H9 (cell line): ENCODE data around the gene PRKCZ. TPM values are rescaled to one million over a fixed set of nuclear protein-coding genes. Genes with fewer than 3 reads are reported as not detected.

Experiments used
- DNase-seq: peaks from one replicate; pipeline ENCODE4 v3.0.0-alpha.2; 2017
- H2AFZ ChIP-seq: one replicate; pipeline ENCODE4 v1.6.1; 2013; ENCODE audit warnings: mild to moderate bottlenecking, low read length, control low read depth, moderate library complexity
- H2AK5ac ChIP-seq: 2 replicates; pipeline ENCODE4 v1.6.1; 2013; ENCODE audit warnings: low read length, control low read depth, mixed read lengths; ENCODE audit not compliant: insufficient read length
- H2BK120ac ChIP-seq: one replicate; pipeline ENCODE4 v1.6.1; 2013; ENCODE audit warnings: low read depth, mild to moderate bottlenecking, low read length, control low read depth, inconsistent platforms; ENCODE audit not compliant: poor library complexity, severe bottlenecking
- H2BK12ac ChIP-seq: 2 replicates; pipeline ENCODE4 v1.6.1; 2013; ENCODE audit warnings: low read length, control low read depth, mixed read lengths, low read depth; ENCODE audit not compliant: insufficient read length
- H2BK15ac ChIP-seq: 2 replicates; pipeline ENCODE4 v1.6.1; 2013; ENCODE audit warnings: low read depth, low read length, control low read depth
- H2BK20ac ChIP-seq: one replicate; pipeline ENCODE4 v1.6.1; 2013; ENCODE audit warnings: low read depth, mild to moderate bottlenecking, low read length, control low read depth, inconsistent platforms; ENCODE audit not compliant: poor library complexity, severe bottlenecking
- H2BK5ac ChIP-seq: 2 replicates; pipeline ENCODE4 v1.6.1; 2013; ENCODE audit warnings: low read length, control low read depth, mixed read lengths; ENCODE audit not compliant: insufficient read length
- H3K14ac ChIP-seq: 2 replicates; pipeline ENCODE4 v1.6.1; 2013; ENCODE audit warnings: low read length, control low read depth; ENCODE audit not compliant: insufficient read depth
- H3K18ac ChIP-seq: 2 replicates; pipeline ENCODE4 v1.6.1; 2013; ENCODE audit warnings: low read depth, mild to moderate bottlenecking, mixed read lengths, low read length, control low read depth; ENCODE audit not compliant: insufficient read length
- H3K23ac ChIP-seq: 2 replicates; pipeline ENCODE4 v1.6.1; 2013; ENCODE audit warnings: low read length, control low read depth, mixed read lengths, low read depth; ENCODE audit not compliant: insufficient read length
- H3K23me2 ChIP-seq: 2 replicates; pipeline ENCODE4 v1.6.1; 2013; ENCODE audit warnings: low read depth, mild to moderate bottlenecking, mixed read lengths, low read length, control low read depth; ENCODE audit not compliant: insufficient read length, poor library complexity, severe bottlenecking
- H3K27ac ChIP-seq: 2 replicates; pipeline ENCODE4 v1.5.1; 2013; ENCODE audit warnings: low read length, control low read depth, mixed read lengths, low read depth; ENCODE audit not compliant: insufficient read length
- H3K27me3 ChIP-seq: 2 replicates; pipeline ENCODE4 v1.6.1; 2013; ENCODE audit warnings: low read length, control low read depth, inconsistent platforms; ENCODE audit not compliant: insufficient read depth
- H3K4ac ChIP-seq: 2 replicates; pipeline ENCODE4 v1.6.1; 2013; ENCODE audit warnings: low read depth, mild to moderate bottlenecking, control low read depth, inconsistent platforms, low read length, moderate library complexity
- H3K4me1 ChIP-seq: 2 replicates; pipeline ENCODE4 v1.6.1; 2013; ENCODE audit warnings: low read length, control low read depth, inconsistent platforms; ENCODE audit not compliant: insufficient read depth
- H3K4me2 ChIP-seq: 2 replicates; pipeline ENCODE4 v1.6.1; 2013; ENCODE audit warnings: low read length, control low read depth, mixed read lengths; ENCODE audit not compliant: insufficient read length, insufficient read depth
- H3K56ac ChIP-seq: 2 replicates; pipeline ENCODE4 v1.6.1; 2013; ENCODE audit warnings: low read depth, mild to moderate bottlenecking, mixed read lengths, low read length, control low read depth; ENCODE audit not compliant: insufficient read length
- H3K79me1 ChIP-seq: 2 replicates; pipeline ENCODE4 v1.6.1; 2013; ENCODE audit warnings: low read depth, mild to moderate bottlenecking, moderate library complexity, low read length, control low read depth, inconsistent platforms; ENCODE audit not compliant: insufficient read depth, poor library complexity, severe bottlenecking
- H3K79me2 ChIP-seq: 2 replicates; pipeline ENCODE4 v1.6.1; 2013; ENCODE audit warnings: low read length, control low read depth, inconsistent platforms; ENCODE audit not compliant: insufficient read depth
- H3K9ac ChIP-seq: 2 replicates; pipeline ENCODE4 v1.6.1; 2013; ENCODE audit warnings: low read length, control low read depth, mixed read lengths; ENCODE audit not compliant: insufficient read length; ENCODE audit errors: extremely low read depth
- H3K9me3 ChIP-seq: one replicate; pipeline ENCODE4 v1.6.1; 2013; ENCODE audit warnings: low read depth, low read length, inconsistent platforms; ENCODE audit not compliant: control insufficient read depth
- H3T11ph ChIP-seq: one replicate; pipeline ENCODE4 v1.6.1; 2013; ENCODE audit warnings: mild to moderate bottlenecking, low read length, control low read depth, inconsistent platforms
- H4K20me1 ChIP-seq: one replicate; pipeline ENCODE4 v1.6.1; 2013; ENCODE audit not compliant: control insufficient read depth, insufficient read length, insufficient read depth
- H4K5ac ChIP-seq: 2 replicates; pipeline ENCODE4 v1.6.1; 2013; ENCODE audit warnings: low read depth, mild to moderate bottlenecking, mixed read lengths, low read length, control low read depth; ENCODE audit not compliant: insufficient read length
- H4K8ac ChIP-seq: replicated peaks from 2 replicates; pipeline ENCODE4 v1.6.1; 2013; ENCODE audit warnings: low read length, control low read depth, mixed read lengths, low read depth; ENCODE audit not compliant: insufficient read length
- H4K91ac ChIP-seq: 2 replicates; pipeline ENCODE4 v1.6.1; 2013; ENCODE audit warnings: low read depth, mild to moderate bottlenecking, moderate library complexity, mixed read lengths, low read length, control low read depth; ENCODE audit not compliant: insufficient read length
- H3K27ac Mint-ChIP-seq, 3 experiments: 2 replicates in 2 of 3; 3 replicates in 1 of 3; pipeline ENCODE4 v1.8.0; 2020 to 2021; ENCODE audit warnings: mixed read lengths in 3 of 3, mild to moderate bottlenecking in 1 of 3, moderate library complexity in 1 of 3
- H3K27me3 Mint-ChIP-seq: 2 replicates; pipeline ENCODE4 v1.8.0; 2021; ENCODE audit warnings: low read depth, mild to moderate bottlenecking, moderate library complexity, mixed read lengths
- H3K36me3 Mint-ChIP-seq, 3 experiments: 2 replicates in 2 of 3; 3 replicates in 1 of 3; pipeline ENCODE4 v1.8.0; 2020 to 2021; ENCODE audit warnings: low read depth in 3 of 3, mixed read lengths in 3 of 3; ENCODE audit not compliant: insufficient read depth in 1 of 3
- H3K4me1 Mint-ChIP-seq, 2 experiments: 2 replicates each; pipeline ENCODE4 v1.8.0; 2020; ENCODE audit warnings: mixed read lengths in 2 of 2
- H3K4me3 Mint-ChIP-seq, 2 experiments: 2 replicates in 1 of 2; 3 replicates in 1 of 2; pipeline ENCODE4 v1.8.0; 2020 to 2021; ENCODE audit warnings: mild to moderate bottlenecking in 2 of 2, mixed read lengths in 2 of 2, moderate library complexity in 1 of 2
- H3K9me3 Mint-ChIP-seq, 2 experiments: 2 replicates in 1 of 2; 3 replicates in 1 of 2; pipeline ENCODE4 v1.8.0; 2020; ENCODE audit warnings: mild to moderate bottlenecking in 2 of 2, mixed read lengths in 2 of 2, moderate library complexity in 1 of 2
- WGBS: extraction: QIAGEN DNeasy Blood & Tissue Kit; methylation state at CpG from one replicate; pipeline ENCODE4 v1.1.7; 2013; ENCODE audit warnings: missing lambda C conversion rate, low lambda C conversion rate, mixed read lengths; ENCODE audit not compliant: insufficient read length; ENCODE audit errors: extremely low coverage; 5-methylcytosine and 5-hydroxymethylcytosine counted together
- total RNA-seq: library from RNA; stranded (reverse); gene quantifications from 2 replicates; pipeline ENCODE4 v1.2.1, GENCODE V29; 2021
- TF ChIP-seq, protein P1 (sequence below): fragments of 200-600 bp; sonication (generic); conservative IDR thresholded peaks from 3 replicates; pipeline ENCODE4 v1.8.0; 2021; ENCODE audit warnings: antibody characterized with exemption, mild to moderate bottlenecking

Gene PRKCZ
- total RNA-seq, 1 experiment from 2014 or later, result 48.4 TPM

DNA sequence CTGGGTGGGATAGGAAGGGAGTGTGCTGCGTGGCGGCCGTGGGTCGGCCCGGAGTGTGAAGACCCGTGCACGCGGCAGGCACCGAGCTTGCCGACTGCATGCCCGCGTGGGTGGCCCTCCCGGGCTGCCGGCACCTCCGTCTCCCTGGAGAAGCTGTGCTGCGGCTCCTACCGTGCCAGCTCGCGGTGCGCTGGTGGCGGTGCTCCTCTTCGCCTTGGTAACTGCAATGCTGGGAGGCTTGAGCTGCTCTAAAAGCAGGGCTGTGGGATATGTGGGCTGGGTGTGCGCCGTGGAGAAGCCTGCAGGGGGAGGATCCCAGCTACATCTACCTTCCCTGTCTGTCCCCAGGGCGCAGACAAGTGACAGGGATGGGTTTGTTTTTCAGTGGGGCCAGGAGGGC is 28.7 kb upstream of the PRKCZ start:
- Histone ChIP-seq H3K4me2 (no peak overlapping the region), H2BK120ac (no peak overlapping the region), H3K56ac (no peak overlapping the region), H2BK12ac (no peak overlapping the region), H4K8ac (no peak overlapping the region), H4K20me1 (no peaks in the 10 kb centered on the region), H3K23me2 (no peaks in the 10 kb centered on the region), H3K4ac (no peak overlapping the region), H3K4me1 (no peaks in the 10 kb centered on the region), H3K9ac (no peak overlapping the region), H2BK15ac (no peak overlapping the region), H2BK5ac (no peak overlapping the region), H4K5ac (no peak overlapping the region), H3T11ph (no peak overlapping the region), H3K18ac (no peak overlapping the region), H3K27ac (no peak overlapping the region), H2AK5ac (no peak overlapping the region), H3K79me1 (no peaks in the 10 kb centered on the region), H2AFZ (no peak overlapping the region), H3K79me2 (no peaks in the 10 kb centered on the region), H3K27me3 (peaks cover 5% of the 10 kb centered on the region; the same call in 1 of the 2 replicates), H2BK20ac (no peak overlapping the region), H3K23ac (no peak overlapping the region), H3K14ac (no peak overlapping the region), H4K91ac (no peak overlapping the region), H3K9me3 (no peaks in the 10 kb centered on the region)
- no peak overlapping the region for H3K27ac Mint-ChIP-seq
- H3K27me3 Mint-ChIP-seq, result peaks cover 50% of the 10 kb centered on the region
- H3K9me3 Mint-ChIP-seq, result peaks cover 0 to 2% of the 10 kb centered on the region in 2 experiments; a peak in 1 of 5 replicates
- DNase-seq, result no peak
- H3K4me3 Mint-ChIP-seq, result peak overlapping the region in 1 of 2 experiments; percentile 35; a peak in 1 of 5 replicates
- TF ChIP-seq, protein P1, sequence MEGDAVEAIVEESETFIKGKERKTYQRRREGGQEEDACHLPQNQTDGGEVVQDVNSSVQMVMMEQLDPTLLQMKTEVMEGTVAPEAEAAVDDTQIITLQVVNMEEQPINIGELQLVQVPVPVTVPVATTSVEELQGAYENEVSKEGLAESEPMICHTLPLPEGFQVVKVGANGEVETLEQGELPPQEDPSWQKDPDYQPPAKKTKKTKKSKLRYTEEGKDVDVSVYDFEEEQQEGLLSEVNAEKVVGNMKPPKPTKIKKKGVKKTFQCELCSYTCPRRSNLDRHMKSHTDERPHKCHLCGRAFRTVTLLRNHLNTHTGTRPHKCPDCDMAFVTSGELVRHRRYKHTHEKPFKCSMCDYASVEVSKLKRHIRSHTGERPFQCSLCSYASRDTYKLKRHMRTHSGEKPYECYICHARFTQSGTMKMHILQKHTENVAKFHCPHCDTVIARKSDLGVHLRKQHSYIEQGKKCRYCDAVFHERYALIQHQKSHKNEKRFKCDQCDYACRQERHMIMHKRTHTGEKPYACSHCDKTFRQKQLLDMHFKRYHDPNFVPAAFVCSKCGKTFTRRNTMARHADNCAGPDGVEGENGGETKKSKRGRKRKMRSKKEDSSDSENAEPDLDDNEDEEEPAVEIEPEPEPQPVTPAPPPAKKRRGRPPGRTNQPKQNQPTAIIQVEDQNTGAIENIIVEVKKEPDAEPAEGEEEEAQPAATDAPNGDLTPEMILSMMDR, result no peak
- H3K4me1 Mint-ChIP-seq, result peaks cover 3 to 9% of the 10 kb centered on the region in 2 experiments
- no peaks in the 10 kb centered on the region for H3K36me3 Mint-ChIP-seq
- WGBS, result no CpG with 5 or more reads among the region's 25 CpGs
